ENCODE measurements around the gene ITGA1.

DNA sequence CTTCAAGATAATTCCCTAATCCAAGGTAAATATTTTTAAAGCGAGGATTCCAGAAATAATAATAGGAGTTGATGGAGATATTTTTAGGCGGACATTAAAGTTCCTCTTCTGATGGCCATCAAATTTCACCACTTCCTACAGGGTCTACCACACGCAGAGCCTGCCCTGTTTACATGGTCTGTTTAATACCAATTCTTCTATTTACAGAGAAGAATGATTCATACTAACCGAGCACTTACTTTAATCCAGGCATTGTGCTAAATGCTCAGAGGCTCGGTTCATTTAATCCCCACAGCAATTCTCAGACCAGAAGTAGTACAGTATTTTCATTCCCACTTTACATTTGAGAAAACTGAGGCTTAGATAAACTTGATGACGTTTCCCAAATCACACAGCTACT is 3.0 kb upstream of the ITGA1 start:
- TF ChIP-seq, protein P1, sequence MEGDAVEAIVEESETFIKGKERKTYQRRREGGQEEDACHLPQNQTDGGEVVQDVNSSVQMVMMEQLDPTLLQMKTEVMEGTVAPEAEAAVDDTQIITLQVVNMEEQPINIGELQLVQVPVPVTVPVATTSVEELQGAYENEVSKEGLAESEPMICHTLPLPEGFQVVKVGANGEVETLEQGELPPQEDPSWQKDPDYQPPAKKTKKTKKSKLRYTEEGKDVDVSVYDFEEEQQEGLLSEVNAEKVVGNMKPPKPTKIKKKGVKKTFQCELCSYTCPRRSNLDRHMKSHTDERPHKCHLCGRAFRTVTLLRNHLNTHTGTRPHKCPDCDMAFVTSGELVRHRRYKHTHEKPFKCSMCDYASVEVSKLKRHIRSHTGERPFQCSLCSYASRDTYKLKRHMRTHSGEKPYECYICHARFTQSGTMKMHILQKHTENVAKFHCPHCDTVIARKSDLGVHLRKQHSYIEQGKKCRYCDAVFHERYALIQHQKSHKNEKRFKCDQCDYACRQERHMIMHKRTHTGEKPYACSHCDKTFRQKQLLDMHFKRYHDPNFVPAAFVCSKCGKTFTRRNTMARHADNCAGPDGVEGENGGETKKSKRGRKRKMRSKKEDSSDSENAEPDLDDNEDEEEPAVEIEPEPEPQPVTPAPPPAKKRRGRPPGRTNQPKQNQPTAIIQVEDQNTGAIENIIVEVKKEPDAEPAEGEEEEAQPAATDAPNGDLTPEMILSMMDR (conservative IDR thresholded peaks at IDR 0.05 in 1 of 2, IDR thresholded peaks at IDR 0.05 in 1 of 2; ENCODE audit: low read depth in 1 of 2, low read length in 2 of 2) = no peak
- TF ChIP-seq EZH2 (IDR thresholded peaks at IDR 0.05; ENCODE audit: low read length, missing control alignments) = no peak
